ENCODE results near the gene NCOA7. TPM values are rescaled to one million over a fixed set of nuclear protein-coding genes. Genes with fewer than 3 reads are reported as not detected.

NCOA7 gene
- total and polyA plus RNA-seq, 2 of the 8 experiments (the other 6 are each of a cell fraction or from before 2014, with no cell fraction given): 2.6 to 10.7 TPM

- H3K4me3 ChIP-seq (ENCODE audit: extremely low read depth in 1 of 4, insufficient read depth in 2 of 4, low read depth in 3 of 4, low read length in 4 of 4): no peak overlapping the region
- H4K20me1 ChIP-seq (replicated peaks in 1 of 2; ENCODE audit: control insufficient read depth in 1 of 2, insufficient read depth in 2 of 2, low read length in 2 of 2): no peaks in the 10 kb centered on the region
- H3K79me2 ChIP-seq (ENCODE audit: control insufficient read depth in 1 of 2, insufficient read depth in 2 of 2, low read length in 2 of 2): no peaks in the 10 kb centered on the region
- no peak overlapping the region for H3K27ac ChIP-seq (ENCODE audit: low read depth, low read length)
- DNase-seq (ENCODE audit: low read depth in 1 of 2, low spot score in 2 of 2) (no peak), FAIRE-seq (no peak)
- H4K8ac ChIP-seq (ENCODE audit: extremely low read depth, insufficient read depth, low read length): no peak overlapping the region
- no peak overlapping the region for H2BK15ac ChIP-seq (ENCODE audit: low read length)
- no peak overlapping the region for H3K9ac ChIP-seq (replicated peaks in 1 of 4; ENCODE audit: extremely low read depth in 1 of 4, low read depth in 3 of 4, low read length in 3 of 4)
- POLR2A ChIA-PET (ENCODE audit: partially characterized antibody): interaction anchor here (1.3 kb wide), 1 partner anchor 11 kb away, joined by 3 read pairs; no protein-coding TSS in a partner anchor
- H2BK12ac ChIP-seq (ENCODE audit: low read depth, low read length): no peak overlapping the region
- H3K4me2 ChIP-seq (ENCODE audit: insufficient read depth in 1 of 2, low read depth in 2 of 2, low read length in 2 of 2): no peak overlapping the region
- H2BK5ac ChIP-seq (ENCODE audit: low read depth, low read length): no peak overlapping the region
- H3K23me2 ChIP-seq (ENCODE audit: low read depth, low read length): no peaks in the 10 kb centered on the region
- WGBS, 2 experiments (ENCODE audit: extremely low coverage in 1 of 2, insufficient coverage in 1 of 2, insufficient read length in 1 of 2, insufficient replicate concordance in 2 of 2, low coverage in 1 of 2, low lambda C conversion rate in 2 of 2, missing lambda C conversion rate in 1 of 2): 96% methylated on average over 3 of the region's 3 CpGs; no CpG with 5 or more reads in 1 of the 2 experiments
- H2BK120ac ChIP-seq (replicated peaks; ENCODE audit: low read depth, low read length): no peak overlapping the region
- H4K91ac ChIP-seq (replicated peaks; ENCODE audit: insufficient read length, low read length): no peak overlapping the region
- H3K36me3 ChIP-seq (ENCODE audit: control insufficient read depth in 2 of 4, insufficient read depth in 4 of 4, low read length in 3 of 4): no peaks in the 10 kb centered on the region
- H2AFZ ChIP-seq (ENCODE audit: low read length): no peak overlapping the region
- H3K79me1 ChIP-seq (ENCODE audit: low read depth, low read length): peaks cover 3% of the 10 kb centered on the region; the same call in 1 of the 2 replicates
- H3K18ac ChIP-seq (ENCODE audit: extremely low read depth, low read length): no peak overlapping the region
- no peaks in the 10 kb centered on the region for H3K9me3 ChIP-seq (ENCODE audit: insufficient read depth in 2 of 2, low read depth in 1 of 2, low read length in 1 of 2)
- no peak overlapping the region for H3K4ac ChIP-seq (replicated peaks; ENCODE audit: insufficient read length, low read depth, low read length)
- H3K4me1 ChIP-seq (replicated peaks in 1 of 4; ENCODE audit: control insufficient read depth in 3 of 4, insufficient read depth in 4 of 4, low read length in 3 of 4): no peaks in the 10 kb centered on the region
- no peak overlapping the region for H3K14ac ChIP-seq (ENCODE audit: insufficient read length)
- CTCF ChIA-PET (ENCODE audit: partially characterized antibody): interaction anchor here (0.7 to 3.0 kb wide), 6 partner anchors 16 to 498 kb away, joined by 3 to 13 read pairs (median 5); partner anchors contain the start of gene NCOA7
- H3K27me3 ChIP-seq (replicated peaks in 1 of 4; ENCODE audit: control insufficient read depth in 3 of 4, extremely low read depth in 1 of 4, insufficient read depth in 3 of 4, low read length in 3 of 4): no peaks in the 10 kb centered on the region
- H3K23ac ChIP-seq (ENCODE audit: insufficient read length): no peak overlapping the region
- no peak overlapping the region for H2BK20ac ChIP-seq (ENCODE audit: low read length)
- no peak overlapping the region for H3K56ac ChIP-seq (replicated peaks; ENCODE audit: insufficient read length, low read depth, low read length)
- H2AK5ac ChIP-seq (ENCODE audit: low read depth, low read length): no peak overlapping the region
- H4K5ac ChIP-seq (ENCODE audit: insufficient read length, low read depth, low read length): no peak overlapping the region
- TF ChIP-seq JUND (IDR thresholded peaks at IDR 0.05; ENCODE audit: low read length) (no peak), NANOG (IDR thresholded peaks at IDR 0.05; ENCODE audit: insufficient read depth, low read depth, low read length, poor library complexity, severe bottlenecking) (no peak), ATF2 (IDR thresholded peaks at IDR 0.05; ENCODE audit: low read length) (no peak), BRCA1 (IDR thresholded peaks at IDR 0.05; ENCODE audit: low read depth, low read length) (no peak), JUN (IDR thresholded peaks at IDR 0.05; ENCODE audit: low read depth, low read length) (no peak), TAF1 (IDR thresholded peaks at IDR 0.05; ENCODE audit: low read depth, low read length) (no peak), PHF8 (conservative IDR thresholded peaks at IDR 0.05; ENCODE audit: low read depth, low read length) (no peak), SAP30 (IDR thresholded peaks at IDR 0.05; ENCODE audit: insufficient read depth, insufficient replicate concordance, low read length) (no peak), TEAD4 (IDR thresholded peaks at IDR 0.05; ENCODE audit: low read depth, low read length) (no peak), POLR2A (IDR thresholded peaks at IDR 0.05; ENCODE audit: control extremely low read depth in 1 of 2, low read depth in 2 of 2, low read length in 2 of 2) (no peak), SIRT6 (IDR thresholded peaks at IDR 0.05; ENCODE audit: low read length) (no peak), TCF12 (IDR thresholded peaks at IDR 0.05; ENCODE audit: low read depth, low read length) (no peak), SRF (IDR thresholded peaks at IDR 0.05; ENCODE audit: low read depth, low read length) (no peak)
Measured at GRCh38 chr6:125809570-125810170, 18.9 kb downstream of the NCOA7 start.
